Measurements from ENCODE around the gene KLF11. TPM values are rescaled to one million over a fixed set of nuclear protein-coding genes. Genes with fewer than 3 reads are reported as not detected.

The KLF11 gene
- total and polyA plus RNA-seq, 2 of the 8 experiments (the other 6 are each of a cell fraction or from before 2014, with no cell fraction given), result 6.4 to 10.1 TPM

DNA sequence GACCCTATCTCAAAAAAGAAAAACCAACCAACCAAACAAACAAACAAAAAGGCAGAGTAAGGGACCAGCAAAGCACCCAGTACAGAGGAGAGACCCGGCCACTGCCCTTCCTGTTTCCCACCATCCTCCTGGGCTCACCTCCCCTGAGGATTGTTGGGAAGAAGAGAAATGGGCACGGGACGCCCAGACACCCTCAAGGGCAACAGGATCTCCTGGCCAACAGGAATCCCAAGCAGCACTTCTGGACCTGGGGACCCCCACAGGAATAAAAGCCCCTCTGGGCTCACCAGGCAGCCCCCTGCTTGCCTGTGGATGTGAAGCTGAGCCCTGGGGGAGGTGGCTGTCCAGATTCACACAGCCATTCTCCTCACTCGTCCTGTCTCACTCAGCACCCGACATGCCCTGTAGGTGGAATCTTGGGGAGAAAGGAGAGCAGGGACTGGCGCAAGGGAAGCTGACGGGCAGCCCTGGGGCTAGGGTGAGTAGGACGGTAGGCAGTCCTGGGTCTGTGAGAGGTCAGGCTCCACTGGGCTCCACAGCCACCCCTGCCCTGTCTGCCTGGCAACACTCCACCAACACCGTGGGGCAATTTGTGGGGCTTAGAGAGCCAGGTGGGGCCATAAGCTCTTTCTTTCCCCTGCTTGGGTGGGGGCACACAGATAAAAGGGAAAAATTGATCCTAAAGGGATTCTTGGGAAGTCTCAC is 18.0 kb downstream of the KLF11 start:
- WGBS, 2 experiments (ENCODE audit: extremely low coverage in 1 of 2, insufficient coverage in 1 of 2, insufficient read length in 1 of 2, insufficient replicate concordance in 2 of 2, low coverage in 1 of 2, low lambda C conversion rate in 2 of 2, missing lambda C conversion rate in 1 of 2), result 90% methylated on average over 9 of the region's 9 CpGs; no CpG with 5 or more reads in 1 of the 2 experiments
- CTCF ChIA-PET (ENCODE audit: partially characterized antibody), result interaction anchor here (0.6 to 7.7 kb wide), 6 partner anchors 9 to 91 kb away, joined by 3 to 68 read pairs (median 5); no protein-coding TSS in a partner anchor
- POLR2A ChIA-PET (ENCODE audit: partially characterized antibody), result interaction anchor here (0.6 to 1.5 kb wide), 2 partner anchors 13 to 480 kb away, joined by 3 read pairs; no protein-coding TSS in a partner anchor
- Histone ChIP-seq H4K20me1 (replicated peaks in 1 of 2; ENCODE audit: control insufficient read depth in 1 of 2, insufficient read depth in 2 of 2, low read length in 2 of 2) (no peaks in the 10 kb centered on the region), H2AK5ac (ENCODE audit: low read depth, low read length) (no peak overlapping the region), H2BK12ac (ENCODE audit: low read depth, low read length) (0 out of 2 replicates have a peak overlapping the region, but pooled peaks have one; percentile 50), H3K14ac (ENCODE audit: insufficient read length) (no peak overlapping the region), H3K9ac (replicated peaks in 1 of 4; ENCODE audit: extremely low read depth in 1 of 4, low read depth in 3 of 4, low read length in 3 of 4) (no peak overlapping the region), H3K4me2 (ENCODE audit: insufficient read depth in 1 of 2, low read depth in 2 of 2, low read length in 2 of 2) (no peak overlapping the region), H3K79me1 (ENCODE audit: low read depth, low read length) (no peaks in the 10 kb centered on the region), H2BK20ac (ENCODE audit: low read length) (no peak overlapping the region), H2BK5ac (ENCODE audit: low read depth, low read length) (no peak overlapping the region), H3K4me3 (ENCODE audit: extremely low read depth in 1 of 4, insufficient read depth in 2 of 4, low read depth in 3 of 4, low read length in 4 of 4) (no peak overlapping the region), H3K27me3 (replicated peaks in 1 of 4; ENCODE audit: control insufficient read depth in 3 of 4, extremely low read depth in 1 of 4, insufficient read depth in 3 of 4, low read length in 3 of 4) (no peaks in the 10 kb centered on the region), H2AFZ (ENCODE audit: low read length) (no peak overlapping the region), H3K23me2 (ENCODE audit: low read depth, low read length) (peaks cover 3% of the 10 kb centered on the region; the same call in 1 of the 2 replicates), H3K56ac (replicated peaks; ENCODE audit: insufficient read length, low read depth, low read length) (no peak overlapping the region), H3K4me1 (replicated peaks in 1 of 4; ENCODE audit: control insufficient read depth in 3 of 4, insufficient read depth in 4 of 4, low read length in 3 of 4) (peaks cover 0 to 21% (median 1%) of the 10 kb centered on the region in 4 experiments; a peak in 3 of 7 replicates), H3K23ac (ENCODE audit: insufficient read length) (no peak overlapping the region), H3K27ac (ENCODE audit: low read depth, low read length) (no peak overlapping the region), H4K91ac (replicated peaks; ENCODE audit: insufficient read length, low read length) (no peak overlapping the region), H4K8ac (ENCODE audit: extremely low read depth, insufficient read depth, low read length) (no peak overlapping the region), H3K79me2 (ENCODE audit: control insufficient read depth in 1 of 2, insufficient read depth in 2 of 2, low read length in 2 of 2) (no peaks in the 10 kb centered on the region), H3K36me3 (ENCODE audit: control insufficient read depth in 2 of 4, insufficient read depth in 4 of 4, low read length in 3 of 4) (no peaks in the 10 kb centered on the region), H4K5ac (ENCODE audit: insufficient read length, low read depth, low read length) (peak overlapping the region; percentile 5), H2BK120ac (replicated peaks; ENCODE audit: low read depth, low read length) (no peak overlapping the region), H2BK15ac (ENCODE audit: low read length) (no peak overlapping the region), H3K9me3 (ENCODE audit: insufficient read depth in 2 of 2, low read depth in 1 of 2, low read length in 1 of 2) (no peaks in the 10 kb centered on the region), H3K18ac (ENCODE audit: extremely low read depth, low read length) (no peak overlapping the region), H3K4ac (replicated peaks; ENCODE audit: insufficient read length, low read depth, low read length) (no peak overlapping the region)
- DNase-seq (ENCODE audit: low read depth in 1 of 2, low spot score in 2 of 2), result no peak
- no peak for FAIRE-seq
- TF ChIP-seq, protein P1, sequence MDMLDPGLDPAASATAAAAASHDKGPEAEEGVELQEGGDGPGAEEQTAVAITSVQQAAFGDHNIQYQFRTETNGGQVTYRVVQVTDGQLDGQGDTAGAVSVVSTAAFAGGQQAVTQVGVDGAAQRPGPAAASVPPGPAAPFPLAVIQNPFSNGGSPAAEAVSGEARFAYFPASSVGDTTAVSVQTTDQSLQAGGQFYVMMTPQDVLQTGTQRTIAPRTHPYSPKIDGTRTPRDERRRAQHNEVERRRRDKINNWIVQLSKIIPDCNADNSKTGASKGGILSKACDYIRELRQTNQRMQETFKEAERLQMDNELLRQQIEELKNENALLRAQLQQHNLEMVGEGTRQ (IDR thresholded peaks at IDR 0.05; ENCODE audit: low read length), result no peak
